Breast epithelium (tissue), 3 donors: ENCODE results near the gene KCNK5.

ENCODE experiments used
- CTCF ChIP-seq, 3 donors: fragments of 450-650 bp; IDR thresholded peaks; one replicate each; pipeline ENCODE4 v1.5.1; 2016 to 2017; ENCODE audit warnings: antibody characterized with exemption in 3 of 3, mild to moderate bottlenecking in 3 of 3, moderate library complexity in 3 of 3
- POLR2A ChIP-seq: fragments of 450-650 bp; IDR thresholded peaks from one replicate; pipeline ENCODE4 v1.6.1; 2016; ENCODE audit warnings: antibody characterized with exemption, mild to moderate bottlenecking, moderate library complexity

GRCh38 chr6:39228992-39229767, at the start of gene KCNK5:
- TF ChIP-seq POLR2A (no peak), CTCF (IDR thresholded peaks at IDR 0.05) (peak; percentile 27 to 54 (median 48))
